ENCODE results near the gene CEP170. TPM values are rescaled to one million over a fixed set of nuclear protein-coding genes. Genes with fewer than 3 reads are reported as not detected.

The CEP170 gene
- polyA plus RNA-seq, 1 donor (not counting 4 experiments of a cell fraction or from before 2014, with no cell fraction given) = 40.5 TPM

GRCh38 chr1:243229526-243229925 is 25.6 kb downstream of the CEP170 start:
- DNase-seq (ENCODE audit: low read depth, low spot score) = no peak
- Histone ChIP-seq H3K9me3 (ENCODE audit: control insufficient read depth, low read depth, low read length) (peaks cover 7% of the 10 kb centered on the region), H3K4me1 (ENCODE audit: control insufficient read depth, extremely low read depth, insufficient read depth, low read length) (no peaks in the 10 kb centered on the region), H3K36me3 (ENCODE audit: control insufficient read depth in 2 of 2, extremely low read depth in 1 of 2, insufficient read depth in 2 of 2, low read length in 2 of 2) (peaks cover 0 to 3% of the 10 kb centered on the region in 2 experiments), H3K9ac (ENCODE audit: control insufficient read depth, extremely low read depth, insufficient read depth, low read length) (no peak overlapping the region), H3K27ac (ENCODE audit: control insufficient read depth, insufficient read depth, low read length) (no peak overlapping the region), H4K20me1 (ENCODE audit: control insufficient read depth, extremely low read depth, insufficient read depth, low read length) (peaks cover 2% of the 10 kb centered on the region), H3K9me1 (ENCODE audit: control insufficient read depth, extremely low read depth, insufficient read depth, low read length) (no peaks in the 10 kb centered on the region), H3K4me3 (ENCODE audit: control insufficient read depth in 2 of 3, extremely low read depth in 1 of 3, insufficient read depth in 2 of 3, low read depth in 1 of 3, low read length in 3 of 3) (no peak overlapping the region), H3K4me2 (ENCODE audit: control insufficient read depth, extremely low read depth, insufficient read depth, low read depth, low read length) (no peak overlapping the region), H3K79me2 (ENCODE audit: control insufficient read depth, insufficient read depth, low read length) (peaks cover 69% of the 10 kb centered on the region), H3K27me3 (ENCODE audit: control insufficient read depth, extremely low read depth, insufficient read depth, low read length) (no peaks in the 10 kb centered on the region), H2AFZ (ENCODE audit: control insufficient read depth, low read length) (no peak overlapping the region)
- FAIRE-seq = no peak
- dilution Hi-C loops (cut with MboI; ENCODE audit: extremely low pct_ligation_motif_present, low sequenced_read_pairs) = no loop called here
- TF ChIP-seq, protein P1, sequence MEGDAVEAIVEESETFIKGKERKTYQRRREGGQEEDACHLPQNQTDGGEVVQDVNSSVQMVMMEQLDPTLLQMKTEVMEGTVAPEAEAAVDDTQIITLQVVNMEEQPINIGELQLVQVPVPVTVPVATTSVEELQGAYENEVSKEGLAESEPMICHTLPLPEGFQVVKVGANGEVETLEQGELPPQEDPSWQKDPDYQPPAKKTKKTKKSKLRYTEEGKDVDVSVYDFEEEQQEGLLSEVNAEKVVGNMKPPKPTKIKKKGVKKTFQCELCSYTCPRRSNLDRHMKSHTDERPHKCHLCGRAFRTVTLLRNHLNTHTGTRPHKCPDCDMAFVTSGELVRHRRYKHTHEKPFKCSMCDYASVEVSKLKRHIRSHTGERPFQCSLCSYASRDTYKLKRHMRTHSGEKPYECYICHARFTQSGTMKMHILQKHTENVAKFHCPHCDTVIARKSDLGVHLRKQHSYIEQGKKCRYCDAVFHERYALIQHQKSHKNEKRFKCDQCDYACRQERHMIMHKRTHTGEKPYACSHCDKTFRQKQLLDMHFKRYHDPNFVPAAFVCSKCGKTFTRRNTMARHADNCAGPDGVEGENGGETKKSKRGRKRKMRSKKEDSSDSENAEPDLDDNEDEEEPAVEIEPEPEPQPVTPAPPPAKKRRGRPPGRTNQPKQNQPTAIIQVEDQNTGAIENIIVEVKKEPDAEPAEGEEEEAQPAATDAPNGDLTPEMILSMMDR (optimal IDR thresholded peaks at IDR 0.05 in 1 of 3, IDR thresholded peaks at IDR 0.05 in 1 of 3, conservative IDR thresholded peaks at IDR 0.05 in 1 of 3; ENCODE audit: extremely low read depth in 1 of 3, insufficient read depth in 2 of 3, low read length in 3 of 3) = no peak
- TF ChIP-seq EZH2 (IDR thresholded peaks at IDR 0.05; ENCODE audit: low read length) = no peak

GRCh38 chr1:243227622-243228021 is 27.5 kb downstream of the CEP170 start:
- H3K4me3 ChIP-seq (ENCODE audit: control insufficient read depth in 2 of 3, extremely low read depth in 1 of 3, insufficient read depth in 2 of 3, low read depth in 1 of 3, low read length in 3 of 3) = no peak overlapping the region
- H3K9me3 ChIP-seq (ENCODE audit: control insufficient read depth, low read depth, low read length) = peaks cover 7% of the 10 kb centered on the region
- no peak overlapping the region for H2AFZ ChIP-seq (ENCODE audit: control insufficient read depth, low read length)
- FAIRE-seq (no peak), DNase-seq (ENCODE audit: low read depth, low spot score) (no peak)
- TF ChIP-seq, protein P1 (optimal IDR thresholded peaks at IDR 0.05 in 1 of 3, IDR thresholded peaks at IDR 0.05 in 1 of 3, conservative IDR thresholded peaks at IDR 0.05 in 1 of 3; ENCODE audit: extremely low read depth in 1 of 3, insufficient read depth in 2 of 3, low read length in 3 of 3) = no peak
- TF ChIP-seq EZH2 (IDR thresholded peaks at IDR 0.05; ENCODE audit: low read length) = no peak
- no peak overlapping the region for H3K27ac ChIP-seq (ENCODE audit: control insufficient read depth, insufficient read depth, low read length)
- dilution Hi-C loops (cut with MboI; ENCODE audit: extremely low pct_ligation_motif_present, low sequenced_read_pairs) = no loop called here
- no peak overlapping the region for H3K4me2 ChIP-seq (ENCODE audit: control insufficient read depth, extremely low read depth, insufficient read depth, low read depth, low read length)
- no peak overlapping the region for H3K9ac ChIP-seq (ENCODE audit: control insufficient read depth, extremely low read depth, insufficient read depth, low read length)
- H3K36me3 ChIP-seq (ENCODE audit: control insufficient read depth in 2 of 2, extremely low read depth in 1 of 2, insufficient read depth in 2 of 2, low read length in 2 of 2) = peaks cover 4 to 5% of the 10 kb centered on the region in 2 experiments
- no peaks in the 10 kb centered on the region for H3K9me1 ChIP-seq (ENCODE audit: control insufficient read depth, extremely low read depth, insufficient read depth, low read length)
- no peaks in the 10 kb centered on the region for H3K4me1 ChIP-seq (ENCODE audit: control insufficient read depth, extremely low read depth, insufficient read depth, low read length)
- H4K20me1 ChIP-seq (ENCODE audit: control insufficient read depth, extremely low read depth, insufficient read depth, low read length) = peaks cover 2% of the 10 kb centered on the region
- peaks cover 61% of the 10 kb centered on the region for H3K79me2 ChIP-seq (ENCODE audit: control insufficient read depth, insufficient read depth, low read length)
- H3K27me3 ChIP-seq (ENCODE audit: control insufficient read depth, extremely low read depth, insufficient read depth, low read length) = no peaks in the 10 kb centered on the region

Measured in keratinocyte (primary cell).